GM12891 (cell line): ENCODE results near the gene CHRNA9.

Experiments used
- DNase-seq: peaks from one replicate; pipeline ENCODE4 v3.0.0; 2011; ENCODE audit warnings: low spot score; ENCODE audit not compliant: insufficient read length
- FAIRE-seq: peaks from 2 replicates; lab custom pipeline; 2011; peaks lifted over from hg19 to GRCh38; lab: Jason Lieb, UNC
- PAX5 ChIP-seq: IDR thresholded peaks from 2 replicates; pipeline ENCODE4 v1.6.1; 2011; ENCODE audit warnings: low read length, moderate library complexity, mild to moderate bottlenecking; ENCODE audit not compliant: insufficient read depth, severe bottlenecking
- POLR2A ChIP-seq: IDR thresholded peaks from 2 replicates; pipeline ENCODE4 v1.6.1; 2011; ENCODE audit warnings: low read depth, low read length, control low read depth
- POLR2AphosphoS5 ChIP-seq: IDR thresholded peaks from 2 replicates; pipeline ENCODE4 v1.6.1; 2011; ENCODE audit warnings: low read depth, low read length, control low read depth
- POU2F2 ChIP-seq: IDR thresholded peaks from 2 replicates; pipeline ENCODE4 v1.6.1; 2011; ENCODE audit warnings: low read depth, mild to moderate bottlenecking, control low read depth, low read length, moderate library complexity
- SPI1 ChIP-seq: IDR thresholded peaks from 2 replicates; pipeline ENCODE4 v1.6.1; 2011; ENCODE audit warnings: low read depth, low read length, control low read depth
- TAF1 ChIP-seq: IDR thresholded peaks from 2 replicates; pipeline ENCODE4 v1.6.1; 2011; ENCODE audit warnings: low read depth, low read length, control low read depth

Gene CHRNA9

DNA sequence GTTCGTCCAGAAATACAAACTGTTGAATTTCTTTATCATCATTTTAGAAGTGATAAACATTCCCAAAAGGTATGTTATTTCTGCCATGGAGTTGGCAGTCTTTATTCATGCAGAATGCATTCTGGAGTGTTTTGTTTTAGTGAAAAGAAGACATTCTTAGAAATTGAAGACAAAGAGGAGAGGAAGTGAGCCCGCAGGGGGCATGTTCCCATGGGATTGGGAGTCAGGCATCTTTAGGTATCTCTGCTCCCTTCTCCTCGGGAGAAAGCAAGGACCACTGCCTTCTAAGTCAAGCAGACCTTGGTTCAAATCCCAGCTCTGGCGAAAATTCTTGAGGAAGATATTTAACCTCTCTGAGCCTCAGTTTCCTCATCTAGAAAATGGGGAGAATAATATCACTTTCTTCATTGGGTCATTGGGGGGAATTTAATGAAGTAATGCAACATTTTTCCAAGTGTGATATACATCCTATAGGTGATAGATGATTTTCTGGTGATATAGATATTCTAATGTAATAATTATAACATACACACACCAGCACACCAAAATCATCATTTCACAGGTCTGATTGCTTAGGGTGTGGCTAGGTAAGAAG is 26.5 kb upstream of the CHRNA9 start:
- DNase-seq, result no peak
- no peak for FAIRE-seq
- TF ChIP-seq SPI1 (peak; percentile 35), POLR2A (no peak)

- DNase-seq (no peak), FAIRE-seq (peak; percentile 91)
- TF ChIP-seq SPI1 (peak; percentile 87), POLR2AphosphoS5 (no peak)
Measured at GRCh38 chr4:40309250-40309774, 25.8 kb upstream of the CHRNA9 start.

DNA sequence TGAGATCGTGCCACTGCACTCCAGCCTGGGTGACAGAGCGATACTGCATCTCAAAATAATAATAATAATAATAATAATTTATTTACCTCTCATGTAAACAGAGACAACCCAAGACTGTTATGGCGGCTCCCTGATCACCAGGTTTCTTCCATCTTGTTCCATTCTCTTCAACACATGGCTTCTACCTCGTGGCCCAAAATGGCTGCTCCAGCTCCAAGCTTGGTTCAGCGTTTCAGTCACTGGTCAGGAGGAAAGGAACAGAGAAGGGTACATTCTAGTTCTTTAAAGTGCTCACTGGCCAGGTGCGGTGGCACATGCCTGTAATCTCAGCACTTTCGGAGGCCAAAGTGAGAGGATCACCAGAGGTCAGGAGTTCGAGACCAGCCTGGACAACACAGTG is 24.9 kb upstream of the CHRNA9 start:
- no peak for TF ChIP-seq SPI1
- no peak for TF ChIP-seq POLR2A
- no peak for TF ChIP-seq TAF1
- TF ChIP-seq POLR2AphosphoS5, result no peak
- TF ChIP-seq PAX5, result no peak
- TF ChIP-seq POU2F2, result no peak
- no peak for FAIRE-seq

DNA sequence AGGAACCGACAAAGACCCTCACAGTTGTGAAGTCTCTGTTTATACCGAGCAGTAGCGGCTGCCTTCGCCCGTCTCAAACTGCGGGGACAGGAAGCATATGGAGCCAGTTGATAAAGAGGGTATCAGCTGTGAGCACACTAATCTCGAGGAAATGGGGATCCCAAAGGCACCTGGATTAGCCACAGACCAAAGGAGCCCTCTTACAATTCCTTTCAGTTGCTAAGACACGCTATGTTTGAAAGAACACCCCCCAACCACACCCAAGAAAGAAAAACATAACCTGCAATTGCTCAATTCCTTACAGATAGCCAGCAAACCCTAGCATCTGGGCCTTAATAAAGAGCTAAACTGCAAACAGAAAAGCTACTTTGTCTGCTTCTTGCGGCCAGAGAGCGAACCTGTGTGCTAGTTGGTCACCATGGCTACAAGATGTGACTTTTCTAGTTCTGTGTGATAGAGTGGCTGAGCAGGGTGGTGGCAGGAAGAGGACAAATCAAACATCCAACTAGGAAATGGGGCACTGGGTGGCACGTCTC is 23.3 kb upstream of the CHRNA9 start:
- TF ChIP-seq TAF1 (no peak), SPI1 (no peak)
- DNase-seq, result no peak
- FAIRE-seq, result peak; percentile 86

More for the DNA sequence above, 24.9 kb upstream of the CHRNA9 start:
- DNase-seq, result no peak

GRCh38 chr4:40314951-40315350 is 20.2 kb upstream of the CHRNA9 start:
- no peak for DNase-seq
- no peak for FAIRE-seq
- TF ChIP-seq POLR2AphosphoS5 (no peak), PAX5 (no peak), POU2F2 (no peak), POLR2A (no peak), TAF1 (no peak), SPI1 (no peak)

GRCh38 chr4:40316333-40316781 is 18.8 kb upstream of the CHRNA9 start:
- DNase-seq, result no peak
- 0 out of 2 replicates have a peak, but pooled peaks have one; percentile 57 for TF ChIP-seq POU2F2
- no peak for TF ChIP-seq POLR2A
- no peak for TF ChIP-seq TAF1
- no peak for TF ChIP-seq POLR2AphosphoS5
- TF ChIP-seq SPI1, result no peak
- no peak for TF ChIP-seq PAX5
- no peak for FAIRE-seq

GRCh38 chr4:40316782-40317635 is 18.1 kb upstream of the CHRNA9 start:
- TF ChIP-seq TAF1, result no peak
- FAIRE-seq, result peak; percentile 89
- DNase-seq, result no peak

GRCh38 chr4:40317916-40318658 is 17.0 kb upstream of the CHRNA9 start:
- FAIRE-seq (no peak), DNase-seq (no peak)

GRCh38 chr4:40321574-40322275 is 13.4 kb upstream of the CHRNA9 start:
- DNase-seq (no peak), FAIRE-seq (no peak)
- no peak for TF ChIP-seq POLR2AphosphoS5
- TF ChIP-seq TAF1, result no peak
- TF ChIP-seq SPI1, result no peak
- TF ChIP-seq POU2F2, result no peak
- TF ChIP-seq POLR2A, result no peak
- TF ChIP-seq PAX5, result no peak

More at GRCh38 chr4:40317916-40318658, 17.0 kb upstream of the CHRNA9 start:
- TF ChIP-seq POLR2AphosphoS5, result no peak
- no peak for TF ChIP-seq PAX5
- no peak for TF ChIP-seq POU2F2
